Stimulated activated naive CD8-positive, alpha-beta T cell treated with anti-CD3 and anti-CD28 coated beads, Interleukin-15, Interleukin-2, amounts not matched to agents 100 ng/mL and 50 ng/mL, for 24 hours (primary cell): ENCODE measurements around the gene NTNG1.

Experiments used
- H3K27ac Mint-ChIP-seq: one replicate; pipeline ENCODE4 v1.8.0; 2021; ENCODE audit warnings: mild to moderate bottlenecking, mixed read lengths
- H3K27me3 Mint-ChIP-seq: one replicate; pipeline ENCODE4 v1.8.0; 2021; ENCODE audit warnings: mixed read lengths
- H3K36me3 Mint-ChIP-seq: one replicate; pipeline ENCODE4 v1.8.0; 2021; ENCODE audit warnings: low read depth, mixed read lengths
- H3K4me1 Mint-ChIP-seq: one replicate; pipeline ENCODE4 v1.8.0; 2021; ENCODE audit warnings: low read depth, mixed read lengths
- H3K4me3 Mint-ChIP-seq: one replicate; pipeline ENCODE4 v1.8.0; 2021; ENCODE audit warnings: mild to moderate bottlenecking, mixed read lengths
- H3K9me3 Mint-ChIP-seq: one replicate; pipeline ENCODE4 v1.8.0; 2021; ENCODE audit warnings: mixed read lengths

The NTNG1 gene

DNA sequence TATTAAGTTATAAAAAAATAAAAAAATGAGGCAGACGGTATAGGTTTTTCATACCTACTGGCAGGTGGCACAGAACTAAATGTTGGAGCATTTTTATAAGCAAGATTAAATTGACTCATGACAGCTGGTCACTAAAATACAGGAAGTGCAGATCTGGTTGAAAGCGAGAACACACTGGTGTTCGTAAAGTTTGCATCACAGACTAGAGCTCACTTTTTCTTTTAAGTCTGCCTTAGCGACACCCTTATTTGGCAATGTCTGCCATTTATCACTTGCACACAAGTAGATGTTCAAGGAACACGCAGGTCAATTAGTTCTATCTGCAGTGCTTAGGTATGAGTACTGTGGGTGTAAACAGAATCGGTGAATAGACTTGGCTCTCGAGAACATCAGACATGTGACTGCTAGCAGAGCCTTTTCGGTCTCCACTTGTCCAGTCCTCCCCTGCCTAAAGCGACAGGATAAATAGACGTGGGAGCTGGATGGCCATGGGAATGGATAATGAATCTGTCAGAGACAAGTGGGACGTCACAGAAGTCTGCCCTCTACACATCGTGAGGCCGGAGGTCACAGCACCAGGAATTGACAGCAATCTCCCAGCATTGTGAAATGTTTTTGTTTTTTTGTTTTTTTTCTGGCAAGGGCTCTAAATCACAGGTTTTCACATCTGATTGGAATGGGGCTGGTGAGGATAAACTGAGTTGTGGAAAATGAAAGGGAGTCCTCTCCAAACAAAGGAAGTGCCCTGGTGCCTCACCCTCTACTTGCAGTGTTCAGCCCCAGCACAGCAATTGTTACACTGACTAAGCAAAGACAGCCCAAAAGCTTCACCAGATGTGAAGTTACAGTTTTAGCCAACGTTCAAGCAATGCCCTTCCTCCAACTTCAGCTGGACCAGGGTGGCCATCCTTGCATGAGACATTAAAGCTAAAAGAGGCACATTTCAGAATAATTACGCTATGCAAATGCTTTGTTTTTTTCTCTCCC, 248.9 kb downstream of the NTNG1 start:
- Mint-ChIP-seq H3K27ac (no peak overlapping the region), H3K4me3 (no peak overlapping the region), H3K36me3 (no peaks in the 10 kb centered on the region), H3K4me1 (no peaks in the 10 kb centered on the region), H3K27me3 (peaks cover 4% of the 10 kb centered on the region), H3K9me3 (no peaks in the 10 kb centered on the region)

DNA sequence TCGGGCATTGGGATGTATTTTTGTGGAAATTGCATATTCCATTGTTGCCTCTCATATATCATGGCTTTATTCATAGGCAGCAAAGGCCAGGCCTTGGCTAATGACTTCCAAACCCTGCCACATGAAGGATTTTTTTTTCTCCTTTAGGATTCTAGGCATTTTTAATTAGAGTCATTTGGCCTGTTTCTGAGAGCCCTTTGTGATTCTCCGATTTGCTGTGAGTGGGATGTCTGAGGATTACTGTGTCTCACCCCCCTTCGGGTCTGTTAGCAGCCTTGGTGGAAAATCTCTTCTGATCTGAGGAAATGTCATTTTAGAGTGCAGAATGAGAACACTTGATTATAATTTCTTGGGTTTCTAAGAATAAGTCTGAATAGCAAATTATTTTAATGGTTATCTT, 253.5 kb downstream of the NTNG1 start:
- Mint-ChIP-seq H3K9me3 (no peaks in the 10 kb centered on the region), H3K4me3 (no peak overlapping the region), H3K27ac (no peak overlapping the region), H3K36me3 (no peaks in the 10 kb centered on the region), H3K27me3 (peaks cover 4% of the 10 kb centered on the region), H3K4me1 (no peaks in the 10 kb centered on the region)

DNA sequence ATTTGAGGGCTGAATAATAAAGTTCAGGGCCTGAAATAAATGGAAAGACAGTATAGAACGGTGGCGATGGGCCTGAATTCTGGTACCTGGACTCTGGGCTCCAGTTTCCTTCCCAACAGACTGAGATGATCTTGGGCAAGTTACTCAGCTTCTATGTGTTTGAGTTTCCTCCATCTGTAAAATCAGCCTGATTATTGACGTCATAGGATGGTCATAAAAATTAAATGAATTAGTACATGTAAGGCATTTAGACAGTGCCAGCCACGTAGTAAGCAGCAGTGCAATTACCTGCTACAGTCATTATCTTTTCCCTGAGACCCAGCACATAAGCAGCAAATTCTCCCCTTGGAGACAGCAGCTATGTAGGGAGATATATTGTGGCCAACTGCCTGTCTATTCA, 260.9 kb downstream of the NTNG1 start:
- Mint-ChIP-seq H3K36me3 (no peaks in the 10 kb centered on the region), H3K27me3 (peaks cover 3% of the 10 kb centered on the region), H3K4me3 (no peak overlapping the region), H3K27ac (no peak overlapping the region), H3K4me1 (no peaks in the 10 kb centered on the region), H3K9me3 (no peaks in the 10 kb centered on the region)

DNA sequence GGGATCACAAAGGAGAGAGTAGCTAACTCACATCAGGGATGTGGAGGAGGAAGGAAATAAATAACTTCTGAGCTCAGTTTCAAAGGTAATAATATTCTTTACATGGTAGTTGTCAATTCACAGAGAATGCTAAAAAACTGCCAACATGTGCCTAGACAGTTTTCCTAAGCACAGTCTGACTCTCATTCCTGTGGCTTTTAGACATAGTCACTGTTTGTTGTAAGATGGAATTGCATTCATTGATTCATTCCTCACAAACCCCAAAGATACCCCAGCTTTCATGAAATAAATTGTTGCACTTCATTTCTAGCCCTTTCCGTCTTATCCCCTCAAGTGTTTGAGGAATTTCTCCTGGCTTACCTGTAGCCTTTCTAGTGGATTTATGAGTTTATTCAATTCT, 263.9 kb downstream of the NTNG1 start:
- H3K27ac Mint-ChIP-seq, result no peak overlapping the region
- peaks cover 3% of the 10 kb centered on the region for H3K27me3 Mint-ChIP-seq
- no peaks in the 10 kb centered on the region for H3K4me1 Mint-ChIP-seq

DNA sequence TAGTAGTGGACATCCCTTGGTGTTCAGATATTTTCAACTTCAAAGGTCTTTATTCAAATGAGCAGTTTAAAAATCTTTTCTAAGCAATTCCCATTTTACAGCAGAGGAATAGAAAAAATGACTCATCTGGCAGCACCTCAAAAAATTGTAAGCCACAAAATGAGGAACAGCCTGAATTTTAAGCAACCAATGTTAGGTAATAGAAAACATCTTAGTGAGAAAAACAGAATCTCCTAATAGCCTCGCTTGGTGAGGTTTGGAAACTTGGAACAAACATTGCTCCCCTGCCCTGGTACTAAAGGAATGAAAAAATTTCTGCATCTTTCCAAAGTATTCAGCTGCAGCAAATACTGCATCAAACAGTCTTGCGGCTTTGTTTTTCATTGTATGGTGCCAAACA, 264.4 kb downstream of the NTNG1 start:
- no peaks in the 10 kb centered on the region for H3K9me3 Mint-ChIP-seq
- no peak overlapping the region for H3K27ac Mint-ChIP-seq
- no peak overlapping the region for H3K4me3 Mint-ChIP-seq
- H3K4me1 Mint-ChIP-seq, result no peaks in the 10 kb centered on the region
- no peaks in the 10 kb centered on the region for H3K27me3 Mint-ChIP-seq
- H3K36me3 Mint-ChIP-seq, result no peaks in the 10 kb centered on the region

More for the DNA sequence above, 263.9 kb downstream of the NTNG1 start:
- Mint-ChIP-seq H3K4me3 (no peak overlapping the region), H3K9me3 (no peaks in the 10 kb centered on the region), H3K36me3 (no peaks in the 10 kb centered on the region)

DNA sequence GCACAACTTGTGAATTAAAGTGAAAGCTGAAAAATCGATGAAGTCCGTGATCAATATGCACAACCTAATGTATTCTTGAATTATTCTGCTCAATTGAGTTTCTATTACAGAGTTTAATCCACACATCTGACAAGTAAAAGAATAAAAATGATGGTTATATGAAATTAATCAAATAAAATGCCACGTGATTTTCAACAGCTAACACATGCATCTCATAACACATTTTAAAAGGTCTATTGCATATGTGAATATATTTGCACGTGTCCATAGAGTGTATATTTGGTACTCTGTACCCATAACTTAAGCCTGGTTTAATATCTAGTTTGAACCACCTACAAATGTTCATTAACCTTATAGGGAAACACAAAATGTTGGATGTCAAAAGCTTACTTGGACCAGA, 266.2 kb downstream of the NTNG1 start:
- Mint-ChIP-seq H3K4me3 (no peak overlapping the region), H3K36me3 (no peaks in the 10 kb centered on the region), H3K4me1 (no peaks in the 10 kb centered on the region), H3K9me3 (no peaks in the 10 kb centered on the region), H3K27ac (no peak overlapping the region), H3K27me3 (peaks cover 6% of the 10 kb centered on the region)

DNA sequence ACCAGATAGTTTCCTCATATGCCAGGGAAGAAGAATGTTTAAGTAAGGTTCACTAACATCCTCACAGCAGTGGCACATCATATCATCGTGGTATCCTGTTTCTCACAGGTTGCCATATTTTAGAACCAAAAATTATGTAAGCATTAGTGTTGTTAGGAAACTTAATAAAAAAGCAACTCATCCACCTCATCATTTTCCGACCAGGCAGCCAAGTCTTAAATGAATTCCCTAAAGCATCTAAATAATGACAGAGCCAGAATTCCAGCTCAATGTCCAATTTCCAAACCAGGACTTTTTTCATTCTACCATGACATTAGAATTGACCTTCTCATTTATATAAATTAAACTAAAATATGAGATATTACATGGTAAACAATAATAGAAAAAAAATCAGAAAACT, 272.7 kb downstream of the NTNG1 start:
- no peaks in the 10 kb centered on the region for H3K9me3 Mint-ChIP-seq
- H3K27ac Mint-ChIP-seq, result no peak overlapping the region
- H3K4me3 Mint-ChIP-seq, result no peak overlapping the region
- H3K27me3 Mint-ChIP-seq, result peaks cover 17% of the 10 kb centered on the region
- no peaks in the 10 kb centered on the region for H3K36me3 Mint-ChIP-seq
- H3K4me1 Mint-ChIP-seq, result no peaks in the 10 kb centered on the region

DNA sequence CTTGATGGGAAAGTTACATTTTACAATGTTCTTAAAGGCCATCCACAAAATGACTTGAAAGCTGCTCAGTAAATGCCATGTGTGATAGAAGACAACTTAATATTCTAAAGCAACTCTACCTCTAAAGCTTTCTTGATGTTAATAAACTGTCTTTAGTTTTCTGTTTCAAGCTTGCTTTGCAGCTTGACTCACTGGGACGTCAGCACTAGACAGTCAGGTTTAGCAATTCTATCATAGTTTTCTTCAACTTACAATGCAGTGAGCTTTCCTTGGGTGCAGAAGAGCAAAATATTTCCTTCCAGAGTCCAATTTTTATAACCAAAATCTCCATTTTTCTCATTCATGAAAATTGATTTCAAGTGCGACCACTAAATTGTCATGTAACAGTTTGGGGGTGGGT, 273.1 kb downstream of the NTNG1 start:
- Mint-ChIP-seq H3K36me3 (no peaks in the 10 kb centered on the region), H3K27ac (no peak overlapping the region), H3K9me3 (no peaks in the 10 kb centered on the region), H3K4me1 (no peaks in the 10 kb centered on the region), H3K4me3 (no peak overlapping the region), H3K27me3 (peaks cover 17% of the 10 kb centered on the region)

DNA sequence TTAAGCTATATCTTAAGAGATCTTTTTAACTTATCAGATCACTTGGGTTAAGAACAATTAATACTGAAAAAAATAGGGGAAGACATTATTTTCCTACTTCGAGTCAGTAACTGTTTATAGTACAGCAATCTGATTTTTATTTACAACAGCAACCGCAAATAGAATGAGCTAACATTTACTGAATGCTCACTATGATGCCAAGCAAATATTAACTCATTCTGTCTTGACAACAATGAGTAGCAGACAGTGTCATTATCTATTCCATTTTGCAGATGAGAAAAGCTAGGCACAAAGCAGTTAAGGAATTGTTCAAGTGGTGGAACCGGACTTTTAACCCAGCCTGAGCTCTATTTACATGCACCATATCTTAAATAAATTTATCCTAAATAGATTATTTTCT, 273.7 kb downstream of the NTNG1 start:
- Mint-ChIP-seq H3K9me3 (no peaks in the 10 kb centered on the region), H3K27me3 (peaks cover 17% of the 10 kb centered on the region), H3K4me1 (no peaks in the 10 kb centered on the region), H3K36me3 (no peaks in the 10 kb centered on the region), H3K27ac (no peak overlapping the region), H3K4me3 (no peak overlapping the region)

DNA sequence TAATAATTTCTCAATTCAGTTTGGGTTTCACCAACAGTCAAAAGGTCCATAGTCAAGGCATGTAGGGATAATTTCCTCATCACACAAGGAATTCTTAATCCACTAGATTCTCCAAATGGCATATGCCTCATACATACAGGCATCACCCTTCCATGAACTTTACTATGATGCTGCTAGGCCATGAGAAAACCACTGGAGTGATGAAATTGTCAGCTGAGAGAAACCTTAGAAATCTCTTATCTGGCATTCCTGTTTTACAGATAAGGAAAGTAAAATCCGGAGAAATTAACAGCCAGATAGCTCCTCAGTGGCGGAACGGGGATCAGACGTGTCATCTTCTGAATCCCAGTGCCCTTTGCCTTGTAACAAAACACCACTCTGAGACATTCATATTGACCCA, 274.4 kb downstream of the NTNG1 start:
- Mint-ChIP-seq H3K27ac (no peak overlapping the region), H3K27me3 (peaks cover 17% of the 10 kb centered on the region), H3K4me1 (no peaks in the 10 kb centered on the region), H3K9me3 (no peaks in the 10 kb centered on the region), H3K4me3 (no peak overlapping the region), H3K36me3 (no peaks in the 10 kb centered on the region)

DNA sequence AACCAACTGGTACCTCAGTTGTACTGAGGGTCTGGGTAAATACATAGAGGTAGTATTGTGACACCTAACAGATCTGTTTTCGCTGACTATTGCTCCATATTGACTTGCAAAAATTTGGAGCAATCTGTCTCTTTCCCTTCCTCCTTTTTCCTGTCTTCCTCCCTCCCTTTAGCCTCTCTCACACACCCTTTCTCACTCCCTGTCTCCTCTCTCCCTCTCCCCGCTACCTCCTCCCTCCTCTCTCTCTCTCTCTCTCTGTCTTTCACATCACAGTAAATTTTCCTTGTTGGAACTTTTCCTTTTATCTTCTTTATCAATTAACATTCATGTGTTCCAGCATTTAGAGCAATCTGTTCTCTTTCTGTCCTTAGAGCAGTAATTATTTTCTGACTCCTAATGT, 278.2 kb downstream of the NTNG1 start:
- Mint-ChIP-seq H3K36me3 (no peaks in the 10 kb centered on the region), H3K4me1 (no peaks in the 10 kb centered on the region), H3K9me3 (no peaks in the 10 kb centered on the region)

DNA sequence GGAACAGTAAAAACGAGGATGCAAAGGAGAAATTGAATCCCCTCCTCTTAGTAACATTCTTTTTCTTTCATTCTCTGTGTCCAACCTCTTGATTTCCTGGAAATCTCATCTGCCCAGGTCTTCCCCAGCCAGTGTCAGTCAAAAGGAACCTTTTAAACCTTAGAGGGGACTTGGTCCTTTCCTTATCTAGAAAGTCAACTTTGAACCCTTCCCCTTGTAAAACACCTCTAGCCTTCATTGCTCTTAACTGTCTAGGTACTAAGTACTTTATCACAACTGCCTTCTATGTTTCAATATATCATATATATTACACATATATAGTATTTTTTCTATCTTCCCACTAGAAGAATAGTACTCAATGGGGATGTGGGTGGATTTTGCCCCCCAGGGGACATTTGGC, 282.1 kb downstream of the NTNG1 start:
- H3K27ac Mint-ChIP-seq, result no peak overlapping the region
- H3K36me3 Mint-ChIP-seq, result no peaks in the 10 kb centered on the region
- H3K4me3 Mint-ChIP-seq, result no peak overlapping the region
- no peaks in the 10 kb centered on the region for H3K9me3 Mint-ChIP-seq
- peaks cover 11% of the 10 kb centered on the region for H3K27me3 Mint-ChIP-seq
- no peaks in the 10 kb centered on the region for H3K4me1 Mint-ChIP-seq

More for the DNA sequence above, 278.2 kb downstream of the NTNG1 start:
- Mint-ChIP-seq H3K27ac (no peak overlapping the region), H3K4me3 (no peak overlapping the region), H3K27me3 (peaks cover 5% of the 10 kb centered on the region)

DNA sequence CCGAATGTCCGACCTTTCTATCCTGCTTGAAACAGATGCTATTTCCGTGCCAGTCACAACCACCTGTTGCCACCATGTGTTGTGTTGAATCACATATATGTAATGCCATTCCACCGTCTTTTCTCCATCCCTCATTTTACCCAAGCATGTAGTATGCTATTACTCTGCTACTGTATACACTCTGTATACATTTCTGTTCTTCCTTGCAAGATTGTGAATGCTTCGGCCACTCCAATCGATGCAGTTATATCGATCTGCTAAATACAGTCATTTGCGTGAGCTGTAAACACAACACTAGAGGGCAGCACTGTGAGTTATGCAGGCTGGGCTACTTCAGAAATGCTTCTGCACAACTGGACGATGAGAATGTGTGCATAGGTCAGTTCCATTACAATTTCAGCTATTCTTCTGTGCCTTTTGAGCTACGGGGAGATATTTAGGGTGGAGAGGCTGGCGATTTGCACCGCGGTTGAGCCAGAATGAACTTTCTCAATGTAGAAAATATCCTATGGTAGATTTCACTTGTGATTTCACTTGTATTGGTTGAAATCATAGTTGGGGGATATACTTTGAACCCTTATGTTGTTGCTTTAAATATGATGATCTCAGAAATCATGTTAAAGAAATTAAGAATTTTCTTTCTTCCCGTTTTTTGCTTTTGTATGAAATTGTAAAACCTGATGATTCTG, 289.8 kb downstream of the NTNG1 start:
- H3K27me3 Mint-ChIP-seq, result peaks cover 21% of the 10 kb centered on the region
- H3K4me1 Mint-ChIP-seq, result no peaks in the 10 kb centered on the region
- no peaks in the 10 kb centered on the region for H3K9me3 Mint-ChIP-seq
- no peak overlapping the region for H3K27ac Mint-ChIP-seq
- H3K4me3 Mint-ChIP-seq, result no peak overlapping the region
- no peaks in the 10 kb centered on the region for H3K36me3 Mint-ChIP-seq

DNA sequence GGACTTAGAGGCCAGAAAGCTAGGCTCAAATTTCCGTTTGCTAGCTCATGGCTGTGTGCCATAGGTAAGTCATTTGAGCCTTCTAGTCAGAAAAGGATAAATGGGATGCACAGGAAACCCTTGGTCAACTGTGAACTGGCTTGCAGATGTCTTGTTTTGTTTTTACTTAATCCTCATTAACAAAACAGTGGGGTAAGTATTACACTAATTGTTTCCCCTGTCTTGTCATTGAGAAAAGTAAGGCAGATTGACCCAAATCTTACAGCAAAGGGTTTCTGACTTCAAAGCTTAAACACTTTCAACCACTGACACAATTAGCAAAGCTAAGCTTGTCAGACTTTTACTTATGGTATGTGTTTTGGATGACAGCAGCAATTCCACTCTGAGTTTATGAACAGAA, 291.3 kb downstream of the NTNG1 start:
- Mint-ChIP-seq H3K4me3 (no peak overlapping the region), H3K9me3 (no peaks in the 10 kb centered on the region), H3K27ac (no peak overlapping the region), H3K27me3 (peaks cover 16% of the 10 kb centered on the region), H3K4me1 (no peaks in the 10 kb centered on the region), H3K36me3 (no peaks in the 10 kb centered on the region)

DNA sequence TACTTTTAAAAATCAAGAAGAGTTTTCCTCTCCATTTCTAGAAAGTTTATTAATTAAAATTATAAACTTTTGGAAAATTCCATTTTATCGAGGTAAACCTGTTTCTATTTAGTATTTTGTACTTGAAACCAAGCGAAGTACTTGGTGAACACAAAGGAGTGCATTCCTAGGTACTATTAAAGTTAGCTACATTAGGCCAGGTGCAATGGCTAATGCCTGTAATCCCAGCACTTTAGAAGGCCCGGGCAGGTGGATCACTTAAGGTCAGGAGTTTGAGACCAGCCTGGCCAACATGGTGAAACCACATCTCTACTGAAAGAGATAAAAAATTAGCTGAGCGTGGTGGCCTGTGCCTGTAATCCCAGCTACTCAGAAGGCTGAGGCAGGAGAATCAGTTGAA, 292.2 kb downstream of the NTNG1 start:
- Mint-ChIP-seq H3K27ac (no peak overlapping the region), H3K27me3 (peaks cover 13% of the 10 kb centered on the region), H3K4me1 (no peaks in the 10 kb centered on the region), H3K36me3 (no peaks in the 10 kb centered on the region), H3K9me3 (no peaks in the 10 kb centered on the region), H3K4me3 (no peak overlapping the region)
